ENCODE results near the gene NPIPB9.
"Not testable (repeated sequence)": the region's sequence is repeated elsewhere in the genome, so short reads cannot be mapped to it uniquely, and the experiment has no call there.

Gene NPIPB9

DNA sequence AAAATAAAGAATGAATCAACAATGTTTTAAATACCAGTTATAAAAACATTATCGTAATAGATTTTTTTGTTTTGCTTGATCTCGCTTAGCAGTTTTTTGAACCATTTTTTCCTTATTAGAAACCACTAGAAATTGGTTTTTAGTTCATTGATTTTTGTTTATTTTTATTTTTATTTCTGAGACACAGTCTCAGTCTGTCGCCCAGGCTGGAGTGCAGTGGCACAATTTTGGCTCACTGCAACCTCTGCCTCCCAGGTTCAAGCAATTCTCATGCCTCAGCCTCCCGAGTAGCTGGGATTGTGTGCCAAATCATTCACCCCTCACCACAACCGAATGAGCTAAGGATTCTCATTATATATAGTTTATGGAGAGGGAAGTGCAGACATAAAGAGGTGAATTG is at the start of gene NPIPB9:
NPIPB9 (plus strand) TSS at position 301 of the 400 bp plus-strand sequence.
- H3K4me3 ChIP-seq (ENCODE audit: low read length); DNase-seq (ENCODE audit: low read depth): not testable (repeated sequence)

DNA sequence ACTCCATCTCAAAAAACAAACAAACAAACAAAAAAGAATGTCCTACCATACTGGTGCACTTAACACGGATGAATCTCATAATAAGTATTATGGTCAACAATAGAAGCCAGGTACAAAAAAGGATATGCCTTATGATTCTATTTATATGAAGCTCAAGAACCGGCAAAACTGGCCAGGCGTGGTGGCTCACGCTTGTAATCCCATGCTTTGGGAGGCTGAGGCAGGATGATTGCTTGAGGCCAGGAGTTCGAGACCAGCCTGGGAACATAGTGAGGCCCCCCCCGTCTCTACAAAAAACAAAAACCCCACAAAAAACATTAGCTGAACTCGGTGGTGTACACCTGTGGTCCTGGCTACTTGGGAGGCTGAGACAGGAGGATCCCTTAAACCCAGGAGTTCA is 47.3 kb upstream of the NPIPB9 start:
- H3K4me3 ChIP-seq (ENCODE audit: low read length); DNase-seq (ENCODE audit: low read depth): not testable (repeated sequence)

DNA sequence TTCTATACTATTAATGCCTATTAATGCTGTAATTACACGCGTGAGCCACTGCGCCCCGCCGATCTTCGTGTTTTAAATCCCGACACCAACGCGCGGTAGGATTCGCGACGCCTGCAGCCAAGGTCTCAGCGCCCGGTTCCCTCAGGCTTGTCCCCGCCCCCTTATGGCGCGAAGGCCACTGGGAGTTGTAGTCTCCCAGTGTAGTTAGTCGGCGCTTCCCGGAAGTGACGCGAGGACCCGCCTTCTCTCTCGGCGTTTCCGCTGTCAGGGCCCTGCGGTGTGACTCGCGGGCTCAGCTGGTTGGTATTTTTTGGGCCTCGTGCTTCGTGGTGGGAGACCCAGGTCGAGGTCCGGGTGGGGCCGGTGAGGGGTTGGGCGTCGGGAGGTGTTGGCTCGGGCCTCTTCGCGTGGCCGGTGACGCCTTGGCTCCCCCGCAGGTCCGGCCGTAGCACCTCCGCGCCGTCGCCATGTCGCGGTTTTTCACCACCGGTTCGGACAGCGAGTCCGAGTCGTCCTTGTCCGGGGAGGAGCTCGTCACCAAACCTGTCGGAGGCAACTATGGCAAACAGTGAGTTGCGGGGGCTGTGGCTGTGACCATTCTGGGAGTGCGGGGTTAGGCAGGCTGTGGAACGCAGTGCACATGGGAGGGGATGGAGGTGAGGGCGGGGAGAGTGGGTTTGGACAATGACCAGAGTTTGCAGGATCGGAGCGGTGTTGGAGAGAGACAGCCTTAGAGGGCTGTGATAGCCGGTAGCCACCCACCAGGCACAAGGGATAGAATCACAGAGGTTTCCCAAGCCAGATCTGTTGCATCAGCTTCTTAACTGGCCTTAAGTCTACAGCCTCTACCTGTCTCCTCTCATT is 40.1 kb upstream of the NPIPB9 start, which contains the start of gene EIF3C:
EIF3C (plus strand) TSS at position 245 of the 864 bp plus-strand sequence; CDS start at position 468, 223 bp downstream.
- peak within 1 kb of the TSS; percentile 46 for H3K4me3 ChIP-seq (ENCODE audit: low read length)
- DNase-seq (ENCODE audit: low read depth), result not testable (repeated sequence)

DNA sequence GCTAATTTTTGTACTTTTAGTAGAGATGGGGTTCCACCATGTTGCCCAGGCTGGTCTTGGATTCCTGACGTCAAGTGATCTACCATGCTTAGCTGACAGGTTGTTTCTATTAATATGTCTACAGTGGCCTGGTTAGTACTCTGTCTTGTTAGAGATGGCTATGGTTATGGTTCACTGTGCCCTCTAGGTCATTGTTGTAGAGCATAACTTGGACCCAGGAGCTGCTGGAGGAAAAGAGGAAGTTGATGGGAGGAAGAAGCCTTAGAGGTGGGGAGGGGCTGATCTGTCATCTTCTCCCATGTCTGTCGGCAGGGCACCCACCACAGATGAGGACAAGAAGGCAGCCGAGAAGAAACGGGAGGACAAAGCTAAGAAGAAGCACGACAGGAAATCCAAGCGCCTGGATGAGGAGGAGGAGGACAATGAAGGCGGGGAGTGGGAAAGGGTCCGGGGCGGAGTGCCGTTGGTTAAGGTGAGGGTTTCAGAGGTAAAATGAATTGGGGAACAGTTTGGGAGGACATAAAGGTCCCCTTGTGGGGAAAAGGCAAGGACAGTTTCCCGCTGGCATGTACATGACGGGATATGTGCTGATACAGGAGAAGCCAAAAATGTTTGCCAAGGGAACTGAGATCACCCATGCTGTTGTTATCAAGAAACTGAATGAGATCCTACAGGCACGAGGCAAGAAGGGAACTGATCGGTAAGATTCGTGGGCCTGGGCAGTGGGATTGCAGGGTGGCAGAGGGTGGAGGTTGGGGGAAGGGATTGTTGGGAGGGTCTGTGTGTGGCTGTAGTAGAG is 28.5 kb upstream of the NPIPB9 start:
- DNase-seq (ENCODE audit: low read depth); H3K4me3 ChIP-seq (ENCODE audit: low read length): not testable (repeated sequence)

DNA sequence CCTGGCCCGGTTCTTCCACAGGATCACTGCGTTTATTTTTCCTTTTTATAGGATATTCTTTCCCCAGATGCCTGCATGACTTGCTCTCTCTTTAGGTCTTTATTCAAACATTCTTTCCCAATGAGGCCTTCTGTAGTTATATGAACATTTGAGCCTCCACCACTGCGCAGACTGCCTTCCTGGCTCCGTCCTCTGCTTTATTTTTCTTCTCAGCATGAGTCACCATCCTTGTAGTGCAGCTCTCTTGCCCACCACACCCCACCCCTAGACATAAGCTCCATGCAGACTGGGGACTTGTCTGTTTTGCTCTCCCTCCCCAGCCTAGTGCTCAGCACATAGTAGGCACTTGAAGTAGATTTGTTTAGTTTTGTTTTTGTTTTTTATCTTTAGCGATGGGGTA is 20.3 kb upstream of the NPIPB9 start:
- H3K4me3 ChIP-seq (ENCODE audit: low read length); DNase-seq (ENCODE audit: low read depth): not testable (repeated sequence)

DNA sequence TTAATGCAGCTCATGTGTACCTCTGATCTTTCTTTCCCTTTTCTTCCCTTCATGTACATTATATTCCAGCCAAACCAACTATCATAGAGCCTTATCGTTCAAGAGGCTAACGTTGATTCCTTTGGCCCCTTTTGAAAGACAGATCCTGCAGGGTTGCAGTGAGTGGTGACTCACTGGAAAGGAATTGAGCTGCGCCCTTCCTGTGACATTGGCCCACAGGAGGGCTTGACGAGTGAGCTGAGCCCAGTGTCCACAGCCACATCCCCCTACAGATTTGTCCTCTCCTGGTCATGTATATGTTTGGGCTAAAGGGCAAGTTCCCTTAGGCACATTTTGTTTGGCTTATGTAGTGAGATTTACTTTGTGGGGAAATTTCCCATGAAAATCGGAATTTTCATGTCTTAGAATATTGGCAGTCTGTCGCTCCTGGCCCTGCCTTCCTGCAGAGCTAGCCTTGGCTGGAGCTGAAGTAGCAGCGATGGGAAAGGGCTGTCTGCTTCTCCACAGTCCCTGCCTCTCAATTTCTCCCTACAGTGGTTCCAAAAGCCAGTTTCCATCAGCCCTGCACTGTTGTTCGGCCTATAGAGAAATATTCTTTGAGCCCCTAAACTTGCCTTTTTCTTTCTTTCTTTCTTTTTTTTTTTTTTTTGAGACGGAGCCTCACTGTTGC is 19.0 kb upstream of the NPIPB9 start:
- not testable (repeated sequence) for DNase-seq (ENCODE audit: low read depth)

DNA sequence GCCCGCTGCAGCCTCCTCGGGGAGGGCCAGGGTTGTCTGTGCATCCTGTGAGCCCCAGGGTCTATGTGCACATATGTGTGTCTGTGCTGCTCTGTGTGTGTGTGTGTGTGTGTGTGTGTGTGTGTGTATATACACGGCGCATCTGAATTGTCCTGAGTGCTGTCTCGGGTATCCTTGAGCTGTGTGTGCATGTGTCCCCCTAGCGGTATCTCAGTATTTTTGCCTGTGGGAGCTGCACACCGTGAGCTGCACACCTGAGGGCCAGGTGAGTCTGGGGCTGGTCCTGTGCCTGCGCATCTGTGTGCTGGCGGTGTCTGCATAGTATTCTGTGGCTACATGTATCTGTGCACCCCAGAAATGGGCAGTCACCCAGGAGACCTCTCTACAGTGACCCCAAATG is 11.8 kb upstream of the NPIPB9 start:
- DNase-seq (ENCODE audit: low read depth); H3K4me3 ChIP-seq (ENCODE audit: low read length): not testable (repeated sequence)

More for the DNA sequence above, 19.0 kb upstream of the NPIPB9 start:
- H3K4me3 ChIP-seq (ENCODE audit: low read length), result not testable (repeated sequence)

DNA sequence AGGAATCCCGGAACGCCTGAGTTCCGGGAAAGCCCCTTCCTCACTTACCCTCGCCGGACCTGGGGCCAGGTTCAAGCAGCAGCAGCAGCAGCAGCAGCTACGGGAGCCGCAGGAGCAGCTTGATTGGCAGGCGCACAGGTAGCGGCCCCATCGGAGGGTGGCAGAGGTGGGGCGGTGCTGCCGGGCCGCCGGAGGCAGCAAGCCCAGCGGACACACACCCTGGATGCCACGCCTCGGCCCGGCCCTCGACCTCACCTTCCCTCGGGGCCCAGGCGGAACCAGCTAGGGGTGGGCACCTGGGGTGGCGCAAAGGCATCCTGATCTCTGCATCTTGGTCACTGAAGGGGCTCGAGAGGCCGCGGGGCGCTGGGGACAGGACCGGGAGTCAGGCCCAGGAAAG is 11.0 kb upstream of the NPIPB9 start:
- H3K4me3 ChIP-seq (ENCODE audit: low read length); DNase-seq (ENCODE audit: low read depth): not testable (repeated sequence)

DNA sequence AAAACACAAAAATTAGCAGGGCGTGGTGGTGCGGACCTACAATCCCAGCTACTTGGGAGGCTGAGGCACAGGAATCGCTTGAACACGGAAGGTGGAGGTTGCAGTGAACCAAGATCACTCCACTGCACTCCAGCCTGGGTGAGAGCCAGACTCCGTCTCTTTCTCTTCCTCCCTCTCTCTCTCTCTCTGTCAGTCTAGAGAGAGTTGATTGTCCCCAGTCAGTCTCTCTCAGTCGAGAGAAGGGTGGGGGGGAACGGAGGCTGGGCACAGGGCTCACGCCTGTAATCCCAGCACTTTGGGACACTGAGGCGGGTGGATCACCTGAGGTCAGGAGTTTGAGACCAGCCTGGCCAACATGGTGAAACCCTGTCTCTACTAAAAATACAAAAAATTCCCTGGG is 10.3 kb upstream of the NPIPB9 start:
- H3K4me3 ChIP-seq (ENCODE audit: low read length); DNase-seq (ENCODE audit: low read depth): not testable (repeated sequence)

DNA sequence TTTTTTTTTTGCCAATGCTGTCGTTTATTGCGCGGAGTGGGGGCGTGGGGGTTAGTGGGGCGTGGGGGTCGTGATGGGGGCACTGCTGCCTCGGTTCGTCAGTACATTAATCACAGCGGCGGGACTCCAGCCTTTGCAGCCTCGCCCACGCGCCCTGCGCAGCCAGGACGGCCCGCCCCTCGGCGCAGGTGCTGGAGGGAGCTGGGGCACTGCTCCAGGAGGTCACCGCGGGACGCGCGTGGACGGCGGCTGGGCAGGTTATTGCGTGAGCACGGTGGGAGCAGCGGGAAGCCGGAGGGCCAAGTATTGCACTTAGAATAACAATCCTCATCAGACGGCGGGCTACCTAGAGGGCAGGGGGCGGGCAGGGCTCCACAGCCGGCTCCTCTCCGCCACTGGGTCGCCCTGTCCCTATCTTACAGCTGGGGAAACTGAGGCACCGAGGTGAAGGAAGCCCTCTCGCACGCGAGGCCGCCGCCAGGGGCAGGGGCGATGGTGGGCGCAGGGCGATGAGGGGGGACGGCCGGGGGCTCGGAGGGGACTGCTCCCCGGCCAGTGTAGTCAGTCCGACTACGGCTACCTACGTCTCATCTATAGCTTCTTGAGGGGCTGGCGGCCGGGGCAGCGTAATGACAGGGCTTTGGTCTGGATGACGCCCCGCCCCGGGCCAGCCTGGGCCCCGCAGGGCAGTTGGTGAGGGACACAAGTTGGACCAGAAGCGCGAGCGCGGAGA is 4.8 kb upstream of the NPIPB9 start:
- not testable (repeated sequence) for DNase-seq (ENCODE audit: low read depth); H3K4me3 ChIP-seq (ENCODE audit: low read length)

DNA sequence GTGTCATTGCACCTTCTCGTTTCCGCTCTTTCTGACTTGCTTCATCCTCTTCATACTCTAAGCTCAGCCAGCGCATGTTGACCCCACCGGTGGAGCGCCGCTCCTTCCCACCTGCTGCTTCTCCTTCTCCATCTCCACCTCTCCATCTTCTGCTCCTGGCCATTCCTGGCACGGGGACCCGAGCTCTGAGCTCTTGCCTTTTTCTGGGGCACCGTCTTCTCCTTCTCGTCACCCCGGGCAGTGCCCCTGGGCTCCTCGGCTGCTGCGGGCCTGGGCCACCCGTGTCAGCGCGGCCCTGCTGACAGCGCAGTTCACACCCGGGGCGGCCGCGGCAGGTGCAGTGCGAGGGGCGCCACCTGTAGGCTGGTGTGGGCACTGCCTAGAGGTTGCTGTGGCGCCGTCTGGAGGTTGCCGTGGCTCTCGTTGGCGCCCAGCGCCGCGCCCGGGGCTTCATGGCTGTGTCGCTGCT is 1.6 kb upstream of the NPIPB9 start:
- H3K4me3 ChIP-seq (ENCODE audit: low read length); DNase-seq (ENCODE audit: low read depth): not testable (repeated sequence)

DNA sequence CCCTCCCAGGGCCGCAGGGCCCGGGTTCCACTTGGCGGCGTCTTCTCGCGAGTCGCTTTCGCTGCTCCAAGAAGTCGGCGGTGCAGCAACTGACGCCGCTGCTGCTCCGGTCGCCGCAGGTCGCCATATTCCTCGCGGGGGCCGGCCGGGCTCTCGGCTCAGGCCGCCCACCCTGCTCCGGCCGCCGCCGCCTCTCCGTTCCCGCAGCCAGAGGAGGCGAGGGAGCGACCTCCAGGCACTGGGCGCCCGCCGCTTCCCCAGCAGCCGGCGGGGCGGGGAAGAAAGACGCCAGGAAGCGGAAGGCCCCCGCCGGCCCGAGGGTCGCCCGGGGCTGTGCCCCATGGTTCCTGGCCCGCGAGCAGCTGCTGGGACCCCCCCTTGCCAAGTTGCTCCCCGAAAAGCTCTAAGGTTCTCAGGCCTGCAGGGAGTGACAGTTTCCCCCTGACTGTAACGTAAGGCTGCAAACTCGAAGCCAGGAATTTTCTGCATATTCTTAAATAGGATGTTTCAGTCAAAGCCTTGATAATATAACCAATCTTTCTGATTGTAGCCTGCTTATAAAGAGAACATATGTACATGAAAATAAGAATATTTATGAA is 1.0 kb upstream of the NPIPB9 start:
- DNase-seq (ENCODE audit: low read depth); H3K4me3 ChIP-seq (ENCODE audit: low read length): not testable (repeated sequence)

DNA sequence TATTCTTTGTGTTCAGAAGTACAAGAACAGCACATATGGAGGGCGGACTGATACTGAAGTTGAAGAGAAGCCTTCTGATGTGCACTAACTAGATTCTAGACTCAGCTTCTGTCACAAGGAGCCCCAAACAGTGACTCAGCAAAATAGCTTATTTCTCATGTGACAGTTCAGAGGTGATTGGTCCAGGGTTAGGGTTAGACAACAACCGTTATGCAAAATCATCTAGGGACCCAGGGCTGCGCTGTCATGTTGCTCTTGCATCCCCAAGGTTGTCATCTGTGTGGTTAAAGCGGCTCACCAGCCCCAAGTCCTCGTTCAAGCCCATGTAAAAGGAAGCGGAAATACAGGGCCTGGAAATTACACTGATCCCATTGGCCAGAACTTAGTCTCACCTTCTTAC is 30.1 kb downstream of the NPIPB9 start:
- DNase-seq (ENCODE audit: low read depth); H3K4me3 ChIP-seq (ENCODE audit: low read length): not testable (repeated sequence)

DNA sequence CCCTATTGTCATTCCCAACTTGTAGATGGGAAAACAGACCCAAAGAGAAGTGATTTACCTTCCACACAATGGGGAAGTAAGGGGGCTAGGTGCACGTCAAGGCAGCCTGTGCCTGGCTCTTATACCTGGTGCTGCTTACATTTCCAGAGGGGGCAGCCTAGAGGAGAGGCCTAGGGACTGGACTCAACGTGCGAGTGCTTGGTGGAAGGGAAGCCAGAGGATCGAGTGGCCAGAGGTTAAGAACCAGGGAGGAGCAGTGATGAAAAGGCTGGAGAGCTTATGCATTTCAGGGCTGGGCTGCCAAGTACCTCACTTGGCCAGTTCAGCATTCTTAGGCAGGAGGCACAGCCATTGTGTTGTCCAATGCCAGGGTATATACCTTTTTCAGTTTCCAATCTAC is 30.8 kb downstream of the NPIPB9 start:
- DNase-seq (ENCODE audit: low read depth); H3K4me3 ChIP-seq (ENCODE audit: low read length): not testable (repeated sequence)
